ENCODE data around the gene ZNF581. TPM values are rescaled to one million over a fixed set of nuclear protein-coding genes. Genes with fewer than 3 reads are reported as not detected.

Gene ZNF581
- total RNA-seq, 1 donor from 2014 or later, result 12.4 TPM

- no peak for DNase-seq
These were observed 24.1 kb downstream of the ZNF581 start for GRCh38 chr19:55667511-55667910.

GRCh38 chr19:55667958-55668357, 24.5 kb downstream of the ZNF581 start:
- DNase-seq, result no peak

GRCh38 chr19:55668603-55669348, 25.3 kb downstream of the ZNF581 start:
- DNase-seq, result no peak

GRCh38 chr19:55669418-55670279, 26.2 kb downstream of the ZNF581 start:
- no peak for DNase-seq

- DNase-seq, result no peak
These were observed 27.0 kb downstream of the ZNF581 start for GRCh38 chr19:55670280-55671053.

GRCh38 chr19:55671054-55671378, 27.6 kb downstream of the ZNF581 start:
- no peak for DNase-seq

- DNase-seq, result no peak
These were observed 29.0 kb downstream of the ZNF581 start for GRCh38 chr19:55672418-55672817.

GRCh38 chr19:55673465-55673864, 30.0 kb downstream of the ZNF581 start:
- no peak for DNase-seq

GRCh38 chr19:55673889-55674288, 30.4 kb downstream of the ZNF581 start:
- no peak for DNase-seq

- no peak for DNase-seq
These were observed 31.0 kb downstream of the ZNF581 start for GRCh38 chr19:55674459-55674840.

- DNase-seq, result peak; percentile 95
These were observed 31.6 kb downstream of the ZNF581 start, which contains the start of gene EPN1 for GRCh38 chr19:55674841-55675660. Gene EPN1 (plus strand): TSS chr19:55675226. CDS start chr19:55678628, 3,402 bp downstream.

- DNase-seq, result no peak
These were observed 32.4 kb downstream of the ZNF581 start for GRCh38 chr19:55675661-55676354.

- no peak for DNase-seq
These were observed 32.9 kb downstream of the ZNF581 start for GRCh38 chr19:55676383-55676782.

- DNase-seq, result no peak
These were observed 33.5 kb downstream of the ZNF581 start for GRCh38 chr19:55676889-55677505.

- no peak for DNase-seq
These were observed 34.2 kb downstream of the ZNF581 start for GRCh38 chr19:55677572-55678028.

- peak; percentile 16 for DNase-seq
These were observed 34.7 kb downstream of the ZNF581 start for GRCh38 chr19:55678121-55678671.

GRCh38 chr19:55679343-55680257, 36.2 kb downstream of the ZNF581 start:
- no peak for DNase-seq

- DNase-seq, result no peak
These were observed 37.1 kb downstream of the ZNF581 start for GRCh38 chr19:55680339-55681130.
